SW480 (cell line): Measurements from ENCODE around the gene PDE5A.
"Not testable (repeated sequence)": the region's sequence is repeated elsewhere in the genome, so short reads cannot be mapped to it uniquely, and the experiment has no call there.

Experiments used
- DNase-seq: peaks from one replicate; pipeline ENCODE4 v3.0.0-alpha.2; 2016; ENCODE audit warnings: low spot score

Gene PDE5A

GRCh38 chr4:119628281-119629141, at the start of gene PDE5A:
PDE5A (minus strand) TSS chr4:119628804; CDS start chr4:119628671, 133 bp downstream.
- DNase-seq: peak; percentile 88

- no peak for DNase-seq
Observed at GRCh38 chr4:119676101-119676500, 47.5 kb upstream of the PDE5A start.

GRCh38 chr4:119675391-119675790, 46.8 kb upstream of the PDE5A start:
- no peak for DNase-seq

GRCh38 chr4:119672938-119673337, 44.3 kb upstream of the PDE5A start:
- DNase-seq: no peak

DNA sequence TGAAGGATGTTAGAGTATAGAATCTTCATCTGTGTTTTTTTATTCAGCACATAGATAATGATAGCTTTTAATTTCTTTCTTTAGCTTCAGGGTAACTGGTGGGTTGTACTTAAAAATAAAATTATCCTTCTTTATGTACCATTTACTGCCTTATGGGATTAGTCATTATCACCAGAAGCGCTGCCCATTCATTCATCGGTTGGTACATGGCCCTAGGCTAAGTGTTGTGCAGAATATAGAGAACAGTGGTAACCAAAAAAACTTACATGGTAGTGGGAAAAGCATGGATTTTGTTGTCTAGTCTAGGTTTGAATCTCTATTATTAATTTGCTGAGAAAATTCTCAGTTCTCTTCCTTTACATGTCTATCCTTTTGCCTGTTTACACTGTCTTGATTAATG, 43.5 kb upstream of the PDE5A start:
- no peak for DNase-seq

GRCh38 chr4:119671205-119671604, 42.6 kb upstream of the PDE5A start:
- no peak for DNase-seq

DNA sequence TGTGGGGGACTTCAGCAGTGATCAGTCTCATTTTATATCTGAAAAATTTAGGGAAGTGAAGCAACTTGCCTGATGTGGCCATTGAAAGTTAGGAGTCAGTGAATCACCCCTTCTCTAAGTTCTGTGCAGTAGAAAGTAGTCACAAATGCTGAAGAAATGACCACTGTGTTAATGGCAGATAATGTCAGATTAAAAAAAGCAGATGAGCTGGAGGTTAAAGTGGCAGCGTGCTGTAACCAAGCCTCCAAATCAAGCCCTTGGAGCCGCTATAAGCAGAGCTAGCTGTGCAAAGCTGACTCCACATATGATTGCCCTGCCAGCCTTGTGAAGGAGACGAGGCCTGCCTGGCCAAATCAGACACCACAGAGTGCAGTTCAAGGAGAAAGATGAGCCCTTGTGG, 39.2 kb upstream of the PDE5A start:
- DNase-seq: no peak

- DNase-seq: no peak
Observed at GRCh38 chr4:119666653-119667091, 38.1 kb upstream of the PDE5A start.

GRCh38 chr4:119665752-119666151, 37.1 kb upstream of the PDE5A start:
- DNase-seq: no peak

DNA sequence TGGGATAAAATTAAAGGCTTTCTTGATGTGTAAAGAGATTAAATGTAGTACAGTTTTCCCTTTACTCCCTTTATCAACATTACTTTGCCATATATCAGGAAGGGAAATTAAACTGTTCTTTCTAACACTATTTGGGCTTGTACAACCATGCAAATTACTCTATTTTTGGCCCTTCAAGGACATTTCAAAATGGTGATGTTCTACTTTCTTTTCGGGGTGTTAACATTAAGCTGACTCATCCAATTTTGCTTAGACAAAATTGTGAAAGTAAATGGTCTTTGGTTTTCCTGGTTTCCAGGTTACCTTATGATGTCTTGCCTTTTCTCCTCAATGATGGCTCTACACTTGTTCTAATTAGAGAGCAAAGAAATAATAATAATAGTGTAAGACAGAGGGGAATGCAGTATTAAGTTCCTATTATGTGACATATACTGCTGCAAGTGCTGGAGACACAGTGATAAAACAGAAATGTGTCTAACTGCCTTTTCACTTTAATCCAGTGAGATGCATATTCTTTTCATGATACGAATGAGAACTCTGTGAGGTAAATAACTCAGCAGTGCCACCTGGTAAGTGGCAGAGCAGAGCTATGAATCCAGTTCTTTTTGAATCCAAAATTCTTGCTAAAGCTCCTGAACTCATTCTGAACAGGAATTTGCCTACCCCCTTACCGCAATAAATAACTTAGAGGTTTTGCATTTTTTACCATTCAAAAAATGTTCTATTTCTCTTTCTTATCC, 35.7 kb upstream of the PDE5A start:
- DNase-seq: no peak

- DNase-seq: no peak
Observed at GRCh38 chr4:119663160-119663788, 34.7 kb upstream of the PDE5A start.

GRCh38 chr4:119662612-119663011, 34.0 kb upstream of the PDE5A start:
- DNase-seq: not testable (repeated sequence)

DNA sequence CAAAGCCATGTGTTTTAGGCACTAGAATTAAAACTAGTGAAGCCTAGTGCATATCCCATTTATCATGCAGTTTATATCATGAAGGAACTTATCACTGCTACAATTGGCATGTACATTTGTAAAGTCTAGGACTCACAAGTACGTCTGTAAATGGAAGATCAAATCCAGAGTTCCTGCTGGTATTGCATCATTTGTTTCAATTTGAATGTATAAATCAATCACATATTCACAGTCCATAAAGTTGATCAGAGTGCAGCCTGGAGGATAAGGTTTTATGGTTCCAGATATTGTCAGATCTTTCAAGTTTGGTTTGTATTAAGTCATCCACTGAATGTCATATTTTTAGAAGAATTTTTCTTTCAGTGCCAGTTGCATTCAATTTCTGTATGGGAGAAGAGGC, 32.6 kb upstream of the PDE5A start:
- DNase-seq: no peak

- DNase-seq: no peak
Observed at GRCh38 chr4:119659576-119659975, 31.0 kb upstream of the PDE5A start.

GRCh38 chr4:119657111-119657611, 28.6 kb upstream of the PDE5A start:
- DNase-seq: no peak

DNA sequence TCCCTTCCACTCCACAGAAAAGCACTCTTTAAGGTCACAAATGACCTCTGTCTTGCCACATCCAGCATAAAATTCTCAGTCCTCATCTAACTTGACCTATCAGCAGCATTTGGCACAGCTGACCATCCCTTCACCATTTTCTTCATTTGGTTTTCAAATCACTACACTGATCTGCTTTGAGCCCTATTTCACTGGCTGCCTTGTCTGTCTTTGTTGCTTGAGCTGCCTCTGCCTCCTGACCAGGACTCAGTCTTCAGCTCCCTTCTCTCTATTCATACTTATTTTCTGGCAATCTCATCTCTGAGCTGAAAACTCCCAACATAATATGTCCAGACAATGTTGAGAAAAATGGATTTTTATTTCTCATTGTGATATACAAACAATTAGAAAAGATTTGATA, 27.7 kb upstream of the PDE5A start:
- DNase-seq: no peak

DNA sequence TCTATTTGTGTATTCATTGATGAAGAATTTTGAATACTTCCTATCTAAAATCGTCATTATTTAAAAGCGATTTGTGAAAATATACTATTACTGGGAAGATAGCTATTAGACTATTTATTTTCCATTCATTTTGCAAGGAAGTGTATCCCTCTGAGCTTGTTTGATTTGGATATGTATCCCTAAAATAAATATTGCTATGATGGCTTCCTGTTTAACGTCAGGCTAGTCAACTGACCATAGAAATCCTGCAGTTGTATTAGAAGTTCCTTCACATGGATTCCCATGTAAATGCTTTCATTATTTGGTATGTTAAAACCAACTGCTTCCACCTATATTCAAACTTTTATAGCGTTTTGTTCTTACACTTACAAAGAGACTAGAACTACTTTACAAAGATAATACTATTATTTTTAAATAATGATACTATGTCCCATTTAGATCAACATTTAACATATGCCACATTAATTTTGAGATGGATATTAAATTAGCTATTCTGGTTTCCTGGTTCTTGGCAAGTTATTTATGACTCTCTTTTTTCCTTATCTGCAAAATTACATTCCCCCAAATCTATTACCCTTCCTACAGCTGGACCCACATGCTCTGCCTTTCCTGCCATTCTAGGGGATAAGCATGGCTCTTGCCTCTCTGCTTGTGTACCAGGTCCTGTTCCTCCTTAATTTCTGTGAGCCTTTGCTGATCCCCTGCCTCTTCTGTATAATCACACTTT, 26.7 kb upstream of the PDE5A start:
- DNase-seq: no peak

DNA sequence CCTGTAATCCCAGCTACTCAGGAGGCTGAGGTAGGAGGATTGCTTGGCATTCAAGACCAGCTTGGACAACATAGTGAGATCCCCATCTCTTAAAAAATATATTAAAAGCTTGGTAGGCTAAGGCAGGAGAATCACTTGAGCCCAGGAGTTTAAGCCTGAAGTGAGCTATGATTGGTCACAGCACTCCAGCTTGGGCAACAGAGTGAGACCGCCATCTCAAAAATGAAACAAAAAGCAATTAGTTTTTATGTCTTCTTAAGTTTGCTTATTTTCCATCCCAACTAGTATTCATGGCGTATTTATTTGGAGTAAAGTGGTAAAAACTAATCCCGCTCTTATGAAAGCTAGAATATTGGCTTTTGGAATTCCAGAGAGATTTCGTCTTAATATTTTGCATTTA, 25.4 kb upstream of the PDE5A start:
- no peak for DNase-seq

DNA sequence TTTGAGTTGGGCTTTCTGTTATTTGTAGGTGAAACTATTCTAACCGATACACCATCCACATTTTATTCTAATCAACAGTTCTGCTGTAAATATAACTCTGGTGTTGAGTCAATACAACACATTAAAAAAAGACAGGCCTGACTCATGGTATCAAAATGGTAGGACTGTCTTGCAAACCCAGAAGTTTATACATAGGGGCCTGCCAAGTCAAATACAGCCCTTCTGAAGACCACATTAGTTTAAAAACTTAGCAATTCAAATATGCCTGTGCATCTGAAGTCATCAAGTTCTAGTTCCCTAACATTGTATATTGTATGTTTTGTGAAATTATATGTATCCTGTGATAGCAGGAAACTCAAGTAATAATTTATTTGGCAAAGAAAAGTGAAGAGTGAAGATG, 24.4 kb upstream of the PDE5A start:
- no peak for DNase-seq

GRCh38 chr4:119648398-119648797, 19.8 kb upstream of the PDE5A start:
- DNase-seq: no peak

GRCh38 chr4:119647558-119647957, 19.0 kb upstream of the PDE5A start:
- no peak for DNase-seq
